Suppressor macrophage (primary cell): ENCODE measurements around the gene NUTM1.
A peak's percentile ranks its signal among the peaks of the same experiment; 100 is the strongest.
"Not testable (repeated sequence)": the region's sequence is repeated elsewhere in the genome, so short reads cannot be mapped to it uniquely, and the experiment has no call there.

Source experiments
- DNase-seq, 4 experiments: peaks; one replicate each; pipeline ENCODE4 v3.0.0-alpha.2; 2020 to 2022

NUTM1 gene

DNA sequence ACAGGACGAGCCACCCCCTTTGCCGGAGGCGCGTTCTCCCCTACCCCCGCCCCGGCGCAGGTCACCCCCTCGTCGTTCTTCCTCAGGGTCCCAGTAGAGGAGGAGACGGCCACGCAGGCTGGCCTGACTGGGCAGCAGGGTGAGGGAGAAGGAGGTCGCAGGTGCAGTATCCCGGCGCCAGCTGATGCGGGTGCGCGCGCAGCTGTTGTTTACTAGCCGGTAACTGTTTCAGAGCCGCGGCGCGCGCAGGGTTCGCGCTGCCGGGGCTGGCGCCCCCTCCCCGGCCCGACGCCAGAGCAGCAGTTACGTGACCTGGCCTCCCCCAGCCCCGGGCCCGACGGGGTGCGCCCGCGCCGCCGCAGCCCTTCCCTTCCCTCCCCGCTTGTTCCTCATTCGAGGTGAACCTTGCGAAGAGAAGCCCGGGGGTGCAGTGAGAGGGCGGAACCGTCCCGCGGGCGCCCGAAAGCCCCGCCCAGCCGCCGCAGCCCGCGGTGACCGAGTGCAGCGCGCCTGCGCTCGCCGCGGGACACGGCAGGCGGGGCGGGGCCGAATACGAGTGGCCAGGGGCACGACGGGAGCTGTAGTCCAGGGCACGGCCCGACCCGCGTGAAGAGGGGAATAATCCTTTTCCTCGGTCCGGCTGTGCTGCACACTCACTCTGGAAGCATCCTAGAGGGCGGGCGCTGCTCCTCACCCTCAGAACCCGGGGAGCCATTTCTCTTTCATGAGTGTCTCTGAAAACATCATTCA is 5.4 kb upstream of the NUTM1 start, which contains the start of gene SLC12A6:
Gene SLC12A6, minus strand, starts transcription at position 225 of the 750 bp plus-strand sequence. CDS start 1,101 bp downstream, outside the sequence.
- peak; percentile 97 to 99 (median 98) for DNase-seq

- no peak for DNase-seq
Measured at GRCh38 chr15:34338347-34338746, 4.8 kb upstream of the NUTM1 start.

- DNase-seq: no peak
Measured at GRCh38 chr15:34339946-34340345, 3.2 kb upstream of the NUTM1 start.

DNA sequence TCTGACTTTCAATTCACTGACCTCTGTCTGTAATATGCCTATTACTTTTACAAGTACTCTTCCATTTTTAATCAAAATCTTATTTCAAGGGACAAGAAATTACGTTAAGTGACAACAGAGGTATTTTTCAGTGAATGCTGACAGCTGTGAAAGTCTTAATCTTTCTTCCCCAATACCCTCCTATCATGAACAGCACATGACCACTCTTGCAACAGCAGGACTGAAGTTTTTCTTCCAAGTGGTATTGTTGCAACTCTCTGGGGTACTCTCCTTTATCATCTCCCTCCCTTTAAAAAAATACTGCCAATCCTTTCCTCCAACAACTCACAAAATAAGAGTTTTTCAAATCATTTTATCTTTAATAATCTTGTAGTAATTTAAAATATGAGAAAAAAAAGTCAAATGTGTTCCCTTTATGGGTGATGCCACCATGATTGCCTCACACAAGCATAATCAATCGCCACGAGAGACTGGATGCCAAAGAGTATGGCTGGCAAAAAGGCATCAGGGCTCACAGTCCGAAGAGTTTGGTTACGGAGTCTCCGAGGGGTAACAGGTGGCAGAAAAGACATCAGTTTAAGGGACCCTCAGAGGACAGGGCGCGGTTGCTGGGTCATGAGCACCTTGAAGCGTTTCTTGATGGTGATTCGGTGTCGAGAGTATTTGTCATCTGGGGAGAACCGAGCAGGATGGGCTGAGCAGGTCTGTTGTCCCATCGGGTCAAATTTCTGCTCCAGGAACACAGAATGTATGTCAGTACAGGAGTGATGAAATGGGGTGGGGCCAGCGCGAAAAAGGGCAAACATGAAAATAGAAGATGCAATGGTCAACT is 1.5 kb upstream of the NUTM1 start:
- peak in 3 of 4 experiments; percentile 40 to 84 (median 51) for DNase-seq

DNA sequence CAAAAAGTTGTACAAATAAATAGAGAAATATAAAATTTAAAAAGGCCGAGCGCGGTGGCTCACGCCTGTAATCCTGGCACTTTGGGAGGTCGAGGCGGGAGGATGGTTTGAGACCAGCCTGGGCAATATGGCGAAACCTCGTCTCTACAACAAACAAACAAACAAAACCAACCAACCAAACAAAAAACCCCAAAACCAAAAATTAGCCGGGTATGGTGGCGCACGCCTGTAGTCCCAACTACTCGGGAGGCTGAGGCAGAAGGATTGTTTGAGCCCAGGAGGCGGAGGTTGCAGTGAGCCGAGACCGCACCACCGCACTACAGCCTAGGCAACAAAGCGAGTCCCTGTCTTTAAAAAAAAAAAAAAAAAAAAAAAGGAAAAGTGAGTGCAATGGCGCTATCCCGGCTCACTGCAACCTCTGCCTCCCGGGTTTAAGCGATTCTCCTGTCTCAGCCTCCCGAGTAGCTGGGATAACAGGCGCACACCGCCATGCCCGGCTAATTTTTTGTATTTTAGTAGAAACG is 840 bp upstream of the NUTM1 start:
- peak in 1 of 4 experiments; percentile 22 for DNase-seq

- DNase-seq: no peak
Measured at GRCh38 chr15:34347951-34348638, 5.0 kb downstream of the NUTM1 start.

- no peak for DNase-seq
Measured at GRCh38 chr15:34348735-34349300, 5.7 kb downstream of the NUTM1 start.

- no peak for DNase-seq
Measured at GRCh38 chr15:34349769-34350168, 6.7 kb downstream of the NUTM1 start.

DNA sequence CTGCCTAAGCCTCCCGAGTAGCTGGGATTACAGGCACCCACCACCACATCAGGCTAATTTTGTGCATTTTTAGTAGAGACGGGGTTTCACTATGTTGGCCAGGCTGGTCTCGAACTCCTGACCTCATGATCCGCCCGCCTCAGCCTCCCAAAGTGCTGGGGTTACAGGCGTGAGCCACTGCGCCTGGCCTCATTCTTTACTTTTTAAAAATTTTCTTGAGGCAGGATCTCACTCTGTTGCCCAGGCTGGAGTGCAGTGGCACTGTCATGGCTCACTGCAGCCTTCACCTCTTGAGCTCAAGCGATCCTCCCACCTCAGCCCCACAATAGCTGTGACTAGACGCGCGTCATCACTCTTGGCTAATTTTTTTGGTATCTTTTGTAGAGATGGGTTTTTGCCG is 9.9 kb downstream of the NUTM1 start:
- not testable (repeated sequence) for DNase-seq

DNA sequence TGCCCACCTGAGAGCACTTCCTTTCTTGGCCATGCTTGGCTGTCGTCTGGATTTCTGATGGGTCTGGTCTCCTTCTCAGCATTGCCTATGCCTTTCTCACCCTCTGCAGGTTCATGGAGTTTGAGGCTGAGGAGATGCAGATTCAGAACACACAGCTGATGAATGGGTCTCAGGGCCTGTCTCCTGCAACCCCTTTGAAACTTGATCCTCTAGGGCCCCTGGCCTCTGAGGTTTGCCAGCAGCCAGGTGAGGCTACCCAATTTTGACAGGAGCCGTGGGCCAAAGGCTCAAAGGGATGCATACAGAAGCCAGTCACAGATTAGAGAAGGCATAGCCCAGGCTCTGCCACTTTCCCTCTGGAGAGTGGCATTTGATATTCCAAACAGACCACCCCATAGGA is 10.5 kb downstream of the NUTM1 start:
- DNase-seq: no peak

DNA sequence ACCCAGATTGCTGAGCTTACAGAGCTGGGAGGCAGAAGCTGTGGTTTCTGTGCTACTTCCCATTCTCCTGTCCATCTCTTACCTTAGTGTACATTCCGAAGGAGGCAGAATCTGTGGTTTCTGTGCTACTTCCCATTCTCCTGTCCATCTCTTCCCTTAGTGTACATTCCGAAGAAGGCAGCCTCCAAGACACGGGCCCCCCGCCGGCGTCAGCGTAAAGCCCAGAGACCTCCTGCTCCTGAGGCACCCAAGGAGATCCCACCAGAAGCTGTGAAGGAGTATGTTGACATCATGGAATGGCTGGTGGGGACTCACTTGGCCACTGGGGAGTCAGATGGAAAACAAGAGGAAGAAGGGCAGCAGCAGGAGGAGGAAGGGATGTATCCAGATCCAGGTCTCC is 11.2 kb downstream of the NUTM1 start:
- no peak for DNase-seq

- peak in 3 of 4 experiments; percentile 12 to 29 (median 20) for DNase-seq
Measured at GRCh38 chr15:34355241-34355640, 12.1 kb downstream of the NUTM1 start.

GRCh38 chr15:34357653-34358052 is 14.5 kb downstream of the NUTM1 start:
- DNase-seq: no peak

GRCh38 chr15:34358367-34358766 is 15.3 kb downstream of the NUTM1 start:
- DNase-seq: no peak

DNA sequence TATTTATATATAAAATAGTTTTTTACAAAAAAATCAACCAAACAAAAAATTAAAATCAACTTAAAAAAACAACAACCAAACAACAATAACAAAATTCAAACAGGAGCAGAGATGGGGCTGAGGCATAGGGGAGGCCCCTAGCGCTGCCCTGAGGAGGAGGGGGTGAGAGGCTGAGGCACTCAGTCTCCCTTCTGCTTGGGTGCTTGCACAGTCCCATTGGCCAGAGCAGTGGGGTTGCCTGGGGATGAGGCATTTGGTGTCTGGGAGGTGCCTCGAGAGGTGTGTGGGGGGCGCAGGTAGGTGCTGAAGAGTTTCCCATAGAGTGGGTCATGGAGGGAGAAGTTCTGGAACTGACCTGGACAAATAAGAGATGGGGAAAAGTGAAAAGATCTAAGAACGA is 15.8 kb downstream of the NUTM1 start:
- DNase-seq: no peak

DNA sequence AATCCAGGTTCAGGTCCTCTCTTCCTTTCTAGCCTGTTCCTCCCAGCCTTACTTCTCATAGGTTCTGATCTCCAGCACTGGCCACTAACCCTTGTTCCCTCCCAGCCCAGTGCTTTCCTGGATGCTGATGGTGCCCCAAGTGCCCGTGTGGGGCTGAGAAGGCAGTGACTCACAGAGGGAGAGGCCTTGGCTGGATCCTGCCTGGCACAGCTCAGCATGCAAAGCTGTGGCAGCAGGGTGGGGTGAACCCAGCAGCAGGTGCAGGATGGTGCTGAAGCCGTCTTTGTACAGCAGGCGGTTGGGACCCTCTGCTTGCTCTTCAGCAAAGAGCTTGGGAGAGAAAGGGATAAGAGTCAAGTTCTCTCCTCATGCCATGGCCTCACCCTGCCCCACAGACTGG is 16.3 kb downstream of the NUTM1 start:
- DNase-seq: no peak

GRCh38 chr15:34360298-34360697 is 17.2 kb downstream of the NUTM1 start:
- DNase-seq: no peak

DNA sequence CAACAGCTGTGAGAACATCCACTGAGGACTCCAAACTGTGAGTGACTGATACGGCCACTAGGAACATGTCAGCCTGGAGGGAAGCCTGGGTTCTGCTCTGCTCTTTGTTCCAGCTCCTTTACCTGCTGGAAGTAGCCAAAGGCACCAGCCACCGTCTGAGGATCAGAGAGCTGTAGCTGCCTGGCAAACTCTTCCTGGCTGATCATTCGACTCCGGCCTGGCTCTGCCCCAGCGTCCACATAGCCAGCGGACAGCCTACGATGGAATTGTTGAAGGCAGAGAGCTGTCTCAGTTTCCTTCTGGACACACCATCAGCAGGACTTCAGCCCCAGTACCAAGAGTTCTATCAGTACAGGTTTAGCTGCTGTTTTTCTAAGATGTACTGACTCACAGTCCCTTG is 18.2 kb downstream of the NUTM1 start:
- no peak for DNase-seq

- no peak for DNase-seq
Measured at GRCh38 chr15:34362047-34362773, 19.1 kb downstream of the NUTM1 start.

- DNase-seq: no peak
Measured at GRCh38 chr15:34364041-34364440, 20.9 kb downstream of the NUTM1 start.

- peak in 3 of 4 experiments; percentile 15 to 30 (median 21) for DNase-seq
Measured at GRCh38 chr15:34365091-34365825, 22.1 kb downstream of the NUTM1 start.
